Mesendoderm (in vitro differentiated cells): Measurements from ENCODE around the gene MRGPRX4.

Experiments
- DNase-seq: peaks from one replicate; pipeline ENCODE4 v3.0.0; 2013
- H2AK5ac ChIP-seq: 2 replicates; pipeline ENCODE4 v1.6.1; 2013; ENCODE audit warnings: low read length, inconsistent platforms
- H2BK120ac ChIP-seq: 2 replicates; pipeline ENCODE4 v1.6.1; 2013; ENCODE audit warnings: low read depth, mild to moderate bottlenecking, low read length, moderate library complexity, mixed read lengths
- H2BK15ac ChIP-seq: replicated peaks from 2 replicates; pipeline ENCODE4 v1.6.1; 2013; ENCODE audit warnings: low read depth, mild to moderate bottlenecking, moderate library complexity
- H2BK5ac ChIP-seq: 2 replicates; pipeline ENCODE4 v1.6.1; 2013; ENCODE audit warnings: low read length, inconsistent platforms
- H3K18ac ChIP-seq: 2 replicates; pipeline ENCODE4 v1.6.1; 2013; ENCODE audit warnings: mild to moderate bottlenecking, low read length, mixed read lengths
- H3K23ac ChIP-seq: one replicate; pipeline ENCODE4 v1.6.1; 2013; ENCODE audit warnings: low read length
- H3K27ac ChIP-seq: 2 replicates; pipeline ENCODE4 v1.5.1; 2013; ENCODE audit warnings: low read depth, mild to moderate bottlenecking, inconsistent platforms, low read length, moderate library complexity
- H3K27me3 ChIP-seq: 2 replicates; pipeline ENCODE4 v1.6.1; 2013; ENCODE audit warnings: low read length, control low read depth, mild to moderate bottlenecking, inconsistent platforms; ENCODE audit not compliant: insufficient read depth, poor library complexity
- H3K36me3 ChIP-seq: 2 replicates; pipeline ENCODE4 v1.6.1; 2013; ENCODE audit warnings: low read length, inconsistent platforms; ENCODE audit not compliant: control insufficient read depth, insufficient read depth
- H3K4ac ChIP-seq: one replicate; pipeline ENCODE4 v1.6.1; 2013; ENCODE audit warnings: low read depth, mild to moderate bottlenecking, low read length, moderate library complexity
- H3K4me1 ChIP-seq: 2 replicates; pipeline ENCODE4 v1.6.1; 2013; ENCODE audit warnings: low read depth, low read length, inconsistent platforms; ENCODE audit not compliant: control insufficient read depth
- H3K4me2 ChIP-seq: 2 replicates; pipeline ENCODE4 v1.6.1; 2013; ENCODE audit warnings: low read length
- H3K4me3 ChIP-seq: 2 replicates; pipeline ENCODE4 v1.5.1; 2013; ENCODE audit warnings: mild to moderate bottlenecking, low read length
- H3K56ac ChIP-seq: one replicate; pipeline ENCODE4 v1.6.1; 2013; ENCODE audit warnings: low read length
- H3K79me1 ChIP-seq: 2 replicates; pipeline ENCODE4 v1.6.1; 2013; ENCODE audit warnings: low read length, inconsistent platforms
- H3K79me2 ChIP-seq: 2 replicates; pipeline ENCODE4 v1.6.1; 2013; ENCODE audit warnings: mild to moderate bottlenecking, low read length; ENCODE audit not compliant: control insufficient read depth, insufficient read depth
- H3K9ac ChIP-seq: 2 replicates; pipeline ENCODE4 v1.6.1; 2013; ENCODE audit warnings: low read length, inconsistent platforms
- H4K5ac ChIP-seq: one replicate; pipeline ENCODE4 v1.6.1; 2013; ENCODE audit warnings: low read length
- H4K8ac ChIP-seq: one replicate; pipeline ENCODE4 v1.6.1; 2013; ENCODE audit warnings: low read depth, mild to moderate bottlenecking, control low read depth, low read length, moderate library complexity
- WGBS: extraction: QIAGEN DNeasy Blood & Tissue Kit; methylation state at CpG from one replicate; pipeline ENCODE4 v1.1.7; 2013; ENCODE audit warnings: low lambda C conversion rate, missing lambda C conversion rate; ENCODE audit not compliant: insufficient coverage; ENCODE audit errors: extremely low coverage; 5-methylcytosine and 5-hydroxymethylcytosine counted together

Gene MRGPRX4

GRCh38 chr11:18144243-18144642 is 28.4 kb upstream of the MRGPRX4 start:
- Histone ChIP-seq H2BK5ac (no peak overlapping the region), H4K8ac (no peak overlapping the region), H3K4me2 (no peak overlapping the region), H3K36me3 (no peaks in the 10 kb centered on the region), H3K56ac (no peak overlapping the region), H3K9ac (no peak overlapping the region), H3K27me3 (no peaks in the 10 kb centered on the region), H3K79me2 (no peaks in the 10 kb centered on the region), H3K23ac (no peak overlapping the region), H3K4me1 (no peaks in the 10 kb centered on the region), H2BK120ac (no peak overlapping the region), H2AK5ac (no peak overlapping the region), H3K18ac (no peak overlapping the region), H3K4ac (no peak overlapping the region), H3K79me1 (no peaks in the 10 kb centered on the region), H4K5ac (no peak overlapping the region), H3K4me3 (no peak overlapping the region), H2BK15ac (no peak overlapping the region), H3K27ac (no peak overlapping the region)
- DNase-seq: no peak
- no CpG with 5 or more reads among the region's 5 CpGs for WGBS

- H3K9ac ChIP-seq: no peak overlapping the region
- H2AK5ac ChIP-seq: no peak overlapping the region
- H3K27me3 ChIP-seq: no peaks in the 10 kb centered on the region
- H2BK120ac ChIP-seq: no peak overlapping the region
- H3K4ac ChIP-seq: no peak overlapping the region
- H3K18ac ChIP-seq: no peak overlapping the region
- no peak overlapping the region for H3K56ac ChIP-seq
- no peaks in the 10 kb centered on the region for H3K79me2 ChIP-seq
- H3K4me1 ChIP-seq: no peaks in the 10 kb centered on the region
- no peak overlapping the region for H4K5ac ChIP-seq
- H2BK15ac ChIP-seq: no peak overlapping the region
- H2BK5ac ChIP-seq: no peak overlapping the region
- H4K8ac ChIP-seq: no peak overlapping the region
- no peaks in the 10 kb centered on the region for H3K79me1 ChIP-seq
- no peak overlapping the region for H3K4me3 ChIP-seq
- no peak overlapping the region for H3K4me2 ChIP-seq
- peak; percentile 2 for DNase-seq
- H3K36me3 ChIP-seq: no peaks in the 10 kb centered on the region
- no CpG with 5 or more reads among the region's 2 CpGs for WGBS
- H3K23ac ChIP-seq: no peak overlapping the region
- no peak overlapping the region for H3K27ac ChIP-seq
Observed at GRCh38 chr11:18145025-18145424, 27.6 kb upstream of the MRGPRX4 start.

- Histone ChIP-seq H3K18ac (no peak overlapping the region), H3K4me3 (no peak overlapping the region), H3K27ac (no peak overlapping the region), H3K79me2 (no peaks in the 10 kb centered on the region), H4K8ac (no peak overlapping the region), H3K56ac (no peak overlapping the region), H3K27me3 (no peaks in the 10 kb centered on the region), H3K4ac (no peak overlapping the region), H3K9ac (no peak overlapping the region), H3K4me2 (no peak overlapping the region), H3K4me1 (no peaks in the 10 kb centered on the region), H2BK15ac (no peak overlapping the region), H3K79me1 (no peaks in the 10 kb centered on the region), H3K23ac (no peak overlapping the region), H2AK5ac (no peak overlapping the region), H3K36me3 (no peaks in the 10 kb centered on the region), H2BK5ac (no peak overlapping the region), H2BK120ac (no peak overlapping the region), H4K5ac (no peak overlapping the region)
- DNase-seq: no peak
- no CpG with 5 or more reads among the region's 3 CpGs for WGBS
Observed at GRCh38 chr11:18145837-18146236, 26.8 kb upstream of the MRGPRX4 start.

- H4K5ac ChIP-seq: no peak overlapping the region
- no peak overlapping the region for H2BK5ac ChIP-seq
- no CpG with 5 or more reads among the region's 3 CpGs for WGBS
- H3K4me1 ChIP-seq: no peaks in the 10 kb centered on the region
- no peak overlapping the region for H3K4ac ChIP-seq
- H3K27ac ChIP-seq: no peak overlapping the region
- H4K8ac ChIP-seq: no peak overlapping the region
- H2AK5ac ChIP-seq: no peak overlapping the region
- no peak overlapping the region for H3K23ac ChIP-seq
- H3K36me3 ChIP-seq: no peaks in the 10 kb centered on the region
- H3K79me1 ChIP-seq: no peaks in the 10 kb centered on the region
- H3K79me2 ChIP-seq: no peaks in the 10 kb centered on the region
- H3K9ac ChIP-seq: no peak overlapping the region
- H3K4me3 ChIP-seq: no peak overlapping the region
- DNase-seq: no peak
- H2BK15ac ChIP-seq: no peak overlapping the region
- no peak overlapping the region for H3K56ac ChIP-seq
- no peak overlapping the region for H2BK120ac ChIP-seq
- no peaks in the 10 kb centered on the region for H3K27me3 ChIP-seq
- H3K18ac ChIP-seq: no peak overlapping the region
- H3K4me2 ChIP-seq: no peak overlapping the region
Observed at GRCh38 chr11:18151581-18151980, 21.1 kb upstream of the MRGPRX4 start.

- H2BK120ac ChIP-seq: no peak overlapping the region
- no peaks in the 10 kb centered on the region for H3K36me3 ChIP-seq
- H3K56ac ChIP-seq: no peak overlapping the region
- no peak overlapping the region for H3K4me2 ChIP-seq
- H3K79me1 ChIP-seq: no peaks in the 10 kb centered on the region
- no peak overlapping the region for H4K5ac ChIP-seq
- H3K27me3 ChIP-seq: no peaks in the 10 kb centered on the region
- H3K4me3 ChIP-seq: no peak overlapping the region
- no peak overlapping the region for H3K4ac ChIP-seq
- no peak overlapping the region for H2AK5ac ChIP-seq
- H3K23ac ChIP-seq: no peak overlapping the region
- no peak overlapping the region for H2BK5ac ChIP-seq
- no CpG with 5 or more reads among the region's 1 CpG for WGBS
- no peak overlapping the region for H4K8ac ChIP-seq
- no peak overlapping the region for H3K9ac ChIP-seq
- H3K4me1 ChIP-seq: no peaks in the 10 kb centered on the region
- no peak for DNase-seq
- no peak overlapping the region for H3K27ac ChIP-seq
- no peak overlapping the region for H2BK15ac ChIP-seq
- no peak overlapping the region for H3K18ac ChIP-seq
- H3K79me2 ChIP-seq: no peaks in the 10 kb centered on the region
Observed at GRCh38 chr11:18168372-18168771, 4.3 kb upstream of the MRGPRX4 start.

DNA sequence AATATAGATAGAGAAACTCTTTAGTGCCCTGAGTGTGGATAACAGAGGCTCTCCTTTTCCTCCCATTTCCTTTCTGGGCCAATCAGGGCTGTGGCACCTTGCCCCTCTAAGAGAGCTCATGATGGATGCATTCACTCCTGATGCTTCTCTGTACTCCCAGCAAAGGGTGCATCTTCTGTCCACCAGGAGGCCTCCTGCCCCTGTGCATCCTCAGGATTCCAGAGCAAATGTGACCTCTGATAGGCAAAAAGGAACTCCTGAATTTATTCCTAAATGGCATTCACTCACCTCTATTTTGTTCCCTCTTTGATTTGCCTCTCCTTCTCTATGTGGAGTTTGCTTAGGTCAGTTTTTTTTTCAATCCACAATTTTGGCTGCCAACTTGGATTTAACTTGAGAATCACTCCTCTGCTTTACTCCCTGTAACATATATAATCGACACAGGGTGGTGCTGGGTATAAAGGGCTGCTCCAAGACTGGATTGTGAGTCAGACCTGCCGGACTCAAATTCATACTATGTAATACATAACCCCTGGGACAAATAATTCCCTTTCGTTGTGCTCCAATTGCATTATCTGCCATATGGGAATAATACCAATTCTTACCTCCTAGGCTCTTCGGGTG is 1.1 kb upstream of the MRGPRX4 start:
- Histone ChIP-seq H3K79me1 (no peaks in the 10 kb centered on the region), H3K18ac (no peak overlapping the region), H2BK120ac (no peak overlapping the region), H3K36me3 (no peaks in the 10 kb centered on the region), H3K9ac (no peak overlapping the region), H2AK5ac (no peak overlapping the region), H2BK5ac (no peak overlapping the region), H2BK15ac (no peak overlapping the region), H4K5ac (no peak overlapping the region), H3K27me3 (no peaks in the 10 kb centered on the region), H3K23ac (no peak overlapping the region), H3K27ac (no peak overlapping the region), H3K4ac (no peak overlapping the region), H4K8ac (no peak overlapping the region), H3K79me2 (no peaks in the 10 kb centered on the region), H3K4me1 (no peaks in the 10 kb centered on the region), H3K4me3 (no peak overlapping the region), H3K56ac (no peak overlapping the region), H3K4me2 (no peak overlapping the region)
- WGBS: no CpG with 5 or more reads among the region's 4 CpGs
- DNase-seq: peak; percentile 64
